HG03457 (cell line): ENCODE data around the gene FAM163B.

ENCODE experiments used
- ATAC-seq: cut with Tn5 transposase; IDR thresholded peaks from one replicate; pipeline ENCODE4 v1.9.1; 2021; ENCODE audit warnings: moderate number of reproducible peaks; ENCODE audit not compliant: unreplicated experiment

Gene FAM163B

GRCh38 chr9:133618726-133619125 is 9.5 kb upstream of the FAM163B start:
- ATAC-seq = no peak

- no peak for ATAC-seq
Observed at GRCh38 chr9:133616643-133617405, 7.6 kb upstream of the FAM163B start.

GRCh38 chr9:133615606-133616188 is 6.5 kb upstream of the FAM163B start:
- no peak for ATAC-seq

GRCh38 chr9:133615186-133615585 is 6.0 kb upstream of the FAM163B start:
- ATAC-seq = no peak

- ATAC-seq = no peak
Observed at GRCh38 chr9:133614678-133615077, 5.5 kb upstream of the FAM163B start.

GRCh38 chr9:133614056-133614455 is 4.9 kb upstream of the FAM163B start:
- ATAC-seq = no peak

- ATAC-seq = no peak
Observed at GRCh38 chr9:133613432-133613831, 4.2 kb upstream of the FAM163B start.

- no peak for ATAC-seq
Observed at GRCh38 chr9:133612816-133613215, 3.6 kb upstream of the FAM163B start.

- ATAC-seq = no peak
Observed at GRCh38 chr9:133612051-133612450, 2.9 kb upstream of the FAM163B start.

- ATAC-seq = no peak
Observed at GRCh38 chr9:133610845-133611244, 1.7 kb upstream of the FAM163B start.

GRCh38 chr9:133608889-133609288 is 300 bp downstream of the FAM163B start:
- no peak for ATAC-seq

- ATAC-seq = no peak
Observed at GRCh38 chr9:133608382-133608781, 807 bp downstream of the FAM163B start.

GRCh38 chr9:133607976-133608375 is 1.2 kb downstream of the FAM163B start:
- ATAC-seq = no peak

- no peak for ATAC-seq
Observed at GRCh38 chr9:133607381-133607780, 1.8 kb downstream of the FAM163B start.

GRCh38 chr9:133606708-133607025 is 2.5 kb downstream of the FAM163B start:
- ATAC-seq = no peak

GRCh38 chr9:133605856-133606707 is 3.1 kb downstream of the FAM163B start:
- ATAC-seq = no peak

- ATAC-seq = no peak
Observed at GRCh38 chr9:133605446-133605845, 3.7 kb downstream of the FAM163B start.

- ATAC-seq = no peak
Observed at GRCh38 chr9:133604856-133605255, 4.3 kb downstream of the FAM163B start.

- no peak for ATAC-seq
Observed at GRCh38 chr9:133604214-133604613, 5.0 kb downstream of the FAM163B start.

- ATAC-seq = no peak
Observed at GRCh38 chr9:133603135-133603927, 5.9 kb downstream of the FAM163B start.

GRCh38 chr9:133602277-133602676 is 6.9 kb downstream of the FAM163B start:
- ATAC-seq = no peak
